Uterus (tissue), 4 donors: ENCODE results near the gene CRADD. TPM values are rescaled to one million over a fixed set of nuclear protein-coding genes. Genes with fewer than 3 reads are reported as not detected.
"Not testable (repeated sequence)": the region's sequence is repeated elsewhere in the genome, so short reads cannot be mapped to it uniquely, and the experiment has no call there.

ENCODE experiments used
- DNase-seq, 2 donors: peaks; one replicate each; pipeline ENCODE4 v3.0.0-alpha.2; 2019 to 2020
- H3K27ac ChIP-seq, 2 donors: fragments of 200-600 bp; sonication (generic); 1 replicate in 1 of 2; 2 replicates in 1 of 2; pipeline ENCODE4 v1.5.1; 2016 to 2018
- H3K27me3 ChIP-seq, 2 donors: fragments of 200-600 bp; sonication (generic); one replicate each; pipeline ENCODE4 v1.5.1; 2018 to 2019; ENCODE audit warnings: control low read depth in 1 of 2
- H3K36me3 ChIP-seq, 2 donors: fragments of 200-600 bp; sonication (generic); one replicate each; pipeline ENCODE4 v1.5.1; 2019; ENCODE audit warnings: control low read depth in 1 of 2
- H3K4me1 ChIP-seq, 2 donors: fragments of 200-600 bp; sonication (generic); one replicate each; pipeline ENCODE4 v1.5.1; 2018 to 2019; ENCODE audit warnings: control low read depth in 1 of 2
- H3K4me3 ChIP-seq, 2 donors: fragments of 200-600 bp; sonication (generic); 1 replicate in 1 of 2; 2 replicates in 1 of 2; pipeline ENCODE4 v1.5.1; 2018 to 2019; ENCODE audit warnings: mild to moderate bottlenecking in 1 of 2
- H3K9me3 ChIP-seq, 2 donors: fragments of 200-600 bp; sonication (generic); one replicate each; pipeline ENCODE4 v1.5.1; 2019; ENCODE audit warnings: control low read depth in 1 of 2
- CTCF ChIP-seq, 4 experiments: fragments of 200-600 bp in 2 of 4; fragments of 450-650 bp in 2 of 4; sonication (generic) in 2 of 4; IDR thresholded peaks; one replicate each; pipeline ENCODE4 v1.5.1; 2016 to 2019; ENCODE audit warnings: antibody characterized with exemption in 4 of 4, mild to moderate bottlenecking in 2 of 4, moderate library complexity in 1 of 4
- POLR2A ChIP-seq, 2 donors: fragments of 450-650 bp; IDR thresholded peaks; one replicate each; pipeline ENCODE4 v1.6.1; 2016; ENCODE audit warnings: antibody characterized with exemption in 2 of 2, mild to moderate bottlenecking in 1 of 2, moderate library complexity in 1 of 2
- intact Hi-C: fragments of 100-400 bp; cut with DNase I; formaldehyde crosslinking; loops from one replicate; pipeline ENCODE4 v1.15.1; 2023; ENCODE audit warnings: low total_unique reads
- total RNA-seq, 4 donors: library from RNA; depleted of rRNA in 3 of 4; stranded (reverse); fragments of >200 nt in 3 of 4; gene quantifications; one replicate each; pipeline versions ENCODE4 v1.1.0 to v1.2.4, GENCODE V29; 2014 to 2023
- donor health status: DM: yes; HTN: yes; CAD: no.

CRADD gene
- total RNA-seq, 4 donors from 2014 or later: 26.4 to 105 (median 49.2) TPM

GRCh38 chr12:93880853-93881522 is 203.8 kb downstream of the CRADD start:
- H3K4me1 ChIP-seq: no peaks in the 10 kb centered on the region
- intact Hi-C loops: no loop called here
- no peak overlapping the region for H3K4me3 ChIP-seq
- H3K27me3 ChIP-seq: no peaks in the 10 kb centered on the region
- H3K36me3 ChIP-seq: no peaks in the 10 kb centered on the region
- H3K9me3 ChIP-seq: no peaks in the 10 kb centered on the region
- H3K27ac ChIP-seq: no peak overlapping the region
- TF ChIP-seq POLR2A (IDR thresholded peaks at IDR 0.05): no peak
- no peak for TF ChIP-seq CTCF (IDR thresholded peaks at IDR 0.05)
- DNase-seq: no peak

GRCh38 chr12:93882763-93883162 is 205.6 kb downstream of the CRADD start:
- no peak for DNase-seq
- TF ChIP-seq CTCF (IDR thresholded peaks at IDR 0.05) (no peak), POLR2A (IDR thresholded peaks at IDR 0.05) (no peak)
- Histone ChIP-seq H3K27ac (no peak overlapping the region), H3K27me3 (no peaks in the 10 kb centered on the region), H3K4me3 (no peak overlapping the region), H3K4me1 (no peaks in the 10 kb centered on the region), H3K36me3 (no peaks in the 10 kb centered on the region), H3K9me3 (no peaks in the 10 kb centered on the region)
- intact Hi-C loops: no loop called here

GRCh38 chr12:93883436-93884154 is 206.4 kb downstream of the CRADD start:
- TF ChIP-seq CTCF (IDR thresholded peaks at IDR 0.05): no peak
- no peak for TF ChIP-seq POLR2A (IDR thresholded peaks at IDR 0.05)
- intact Hi-C loops: no loop called here
- DNase-seq: no peak
- H3K4me1 ChIP-seq: no peaks in the 10 kb centered on the region
- no peaks in the 10 kb centered on the region for H3K36me3 ChIP-seq
- no peak overlapping the region for H3K4me3 ChIP-seq
- H3K27me3 ChIP-seq: no peaks in the 10 kb centered on the region
- H3K9me3 ChIP-seq: no peaks in the 10 kb centered on the region
- H3K27ac ChIP-seq: no peak overlapping the region

- Histone ChIP-seq H3K27me3 (no peaks in the 10 kb centered on the region), H3K27ac (no peak overlapping the region), H3K9me3 (no peaks in the 10 kb centered on the region), H3K4me3 (no peak overlapping the region), H3K36me3 (no peaks in the 10 kb centered on the region), H3K4me1 (no peaks in the 10 kb centered on the region)
- intact Hi-C loops: no loop called here
- DNase-seq: no peak
- TF ChIP-seq POLR2A (IDR thresholded peaks at IDR 0.05): no peak
- no peak for TF ChIP-seq CTCF (IDR thresholded peaks at IDR 0.05)
Measured at GRCh38 chr12:93884794-93885460, 207.8 kb downstream of the CRADD start.

- H3K9me3 ChIP-seq, H3K27ac ChIP-seq, H3K4me3 ChIP-seq, DNase-seq, H3K27me3 ChIP-seq, intact Hi-C loops, H3K4me1 ChIP-seq, H3K36me3 ChIP-seq: not testable (repeated sequence)
Measured at GRCh38 chr12:93885973-93886532, 208.9 kb downstream of the CRADD start.
